DMS153 (cell line): ENCODE results near the gene PTPRD.
"Not testable (repeated sequence)": the region's sequence is repeated elsewhere in the genome, so short reads cannot be mapped to it uniquely, and the experiment has no call there.

Experiments used
- DNase-seq: peaks from one replicate; lab custom pipeline; 2025; lab: John Stamatoyannopoulos, UW

PTPRD gene

DNA sequence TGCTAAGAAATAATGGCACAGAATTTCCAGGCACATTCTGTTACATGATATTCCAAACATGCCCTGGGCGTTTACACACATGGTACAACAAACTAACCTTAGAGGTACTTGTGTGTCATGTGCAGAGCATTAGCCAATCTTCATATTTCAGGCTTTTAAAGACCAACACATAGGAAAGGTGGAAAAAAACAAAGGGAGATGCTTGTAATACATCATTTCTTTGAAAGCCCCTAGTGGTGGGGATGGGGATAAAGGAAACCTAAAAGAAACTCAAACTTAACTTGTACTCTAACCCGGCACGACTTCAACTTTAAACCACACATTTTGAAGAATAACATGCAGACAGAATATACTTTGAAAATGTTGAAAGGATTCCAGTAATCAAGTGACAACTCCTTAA is 133.6 kb downstream of the PTPRD start:
- DNase-seq = no peak

GRCh38 chr9:10449201-10449617 is 163.6 kb downstream of the PTPRD start:
- not testable (repeated sequence) for DNase-seq

GRCh38 chr9:10447036-10447435 is 165.8 kb downstream of the PTPRD start:
- no peak for DNase-seq

GRCh38 chr9:10443868-10444204 is 169.0 kb downstream of the PTPRD start:
- no peak for DNase-seq

GRCh38 chr9:10443181-10443867 is 169.5 kb downstream of the PTPRD start:
- no peak for DNase-seq

DNA sequence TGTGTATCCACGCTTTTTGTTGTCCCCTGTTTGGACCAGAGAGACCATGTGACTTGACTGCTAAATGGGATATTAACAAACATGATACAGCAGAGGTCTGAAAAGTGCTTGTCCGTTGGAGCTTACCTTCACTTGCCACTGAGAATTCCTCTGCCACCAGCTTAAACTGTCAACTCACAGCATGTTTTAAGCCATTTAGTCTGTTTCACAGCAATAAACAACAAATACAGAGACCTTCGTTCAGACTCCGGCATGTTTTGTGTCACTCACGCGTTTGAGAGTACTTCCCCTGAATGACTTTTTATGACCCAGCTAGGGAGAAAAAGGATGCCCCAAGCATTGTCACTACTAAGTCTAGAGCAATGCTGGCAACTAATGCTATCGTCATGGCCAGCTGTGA is 173.8 kb downstream of the PTPRD start:
- no peak for DNase-seq

- DNase-seq = no peak
Measured at GRCh38 chr9:10436756-10437155, 176.0 kb downstream of the PTPRD start.

DNA sequence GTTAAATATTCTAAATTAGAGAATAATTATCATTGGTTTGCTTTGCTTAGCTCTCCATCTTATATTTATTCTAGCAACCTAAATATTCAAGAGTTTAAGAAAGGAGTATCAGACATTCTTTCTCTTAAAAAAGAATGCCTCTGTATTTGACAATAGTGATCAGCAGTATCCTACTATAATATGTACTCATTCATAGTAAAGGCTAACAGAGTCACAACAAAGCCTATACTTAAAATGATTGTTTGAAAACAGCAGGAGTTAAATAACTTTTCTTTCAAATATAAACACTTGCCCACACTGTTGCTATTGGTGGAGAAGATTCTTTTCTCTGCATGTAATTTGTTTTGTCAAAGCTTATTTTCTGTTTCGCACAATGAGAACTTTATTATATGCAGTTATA is 178.4 kb downstream of the PTPRD start:
- no peak for DNase-seq

- DNase-seq = no peak
Measured at GRCh38 chr9:10411272-10411671, 201.5 kb downstream of the PTPRD start.

DNA sequence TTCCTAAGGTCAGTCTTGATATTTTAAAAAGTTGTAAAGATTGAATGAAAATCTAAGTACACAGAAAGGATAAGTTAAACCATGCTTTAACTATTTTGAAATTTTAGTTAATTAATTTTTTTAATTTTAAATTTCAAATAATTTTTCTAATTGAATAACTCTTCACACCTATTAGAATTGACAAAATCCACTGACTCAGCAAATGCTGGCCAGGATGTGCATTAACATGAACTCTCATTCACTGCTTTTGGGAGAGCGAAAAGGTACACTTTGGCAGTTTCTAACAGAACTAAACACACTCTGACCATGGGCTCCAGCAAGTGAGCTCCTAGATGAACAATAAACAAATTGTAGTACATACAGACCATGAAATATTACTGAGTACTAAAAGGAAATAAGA is 209.5 kb downstream of the PTPRD start:
- DNase-seq = no peak

DNA sequence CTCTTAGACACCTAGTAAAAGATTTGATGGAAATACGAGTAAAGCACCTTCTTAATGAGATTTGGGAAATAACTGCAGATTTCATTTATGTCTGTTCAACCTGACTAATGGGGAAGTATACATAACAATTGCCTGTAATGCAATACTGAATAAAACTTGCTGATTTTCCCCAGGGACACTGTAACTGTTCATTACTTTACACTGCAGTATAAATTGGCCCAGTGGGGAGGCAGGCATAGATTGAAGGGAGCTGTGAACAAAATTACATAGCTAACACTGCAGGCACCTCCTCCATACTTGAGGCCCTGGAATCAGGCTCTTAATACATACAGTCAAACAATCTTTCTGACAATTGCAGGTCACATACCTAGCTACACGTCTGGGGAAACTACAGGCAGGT is 216.2 kb downstream of the PTPRD start:
- no peak for DNase-seq

DNA sequence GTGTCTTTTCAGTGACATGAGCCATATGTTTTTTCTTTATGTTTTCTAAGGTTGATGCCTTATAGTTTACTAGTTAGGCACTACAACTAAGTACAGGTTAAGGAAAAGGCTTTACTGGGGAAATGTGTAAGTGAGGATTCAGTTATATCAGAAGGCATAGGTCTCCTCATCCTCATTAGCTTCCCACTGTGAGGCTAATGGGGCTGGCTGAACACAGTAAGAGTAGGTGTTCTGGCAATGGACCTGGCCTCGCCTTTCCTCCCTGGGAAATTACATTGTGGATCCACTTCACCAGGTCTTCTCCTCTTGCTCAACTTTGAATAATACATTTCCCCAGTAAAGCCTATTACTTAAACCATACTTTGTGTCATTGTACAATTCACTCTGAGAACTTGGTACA is 225.5 kb downstream of the PTPRD start:
- no peak for DNase-seq

DNA sequence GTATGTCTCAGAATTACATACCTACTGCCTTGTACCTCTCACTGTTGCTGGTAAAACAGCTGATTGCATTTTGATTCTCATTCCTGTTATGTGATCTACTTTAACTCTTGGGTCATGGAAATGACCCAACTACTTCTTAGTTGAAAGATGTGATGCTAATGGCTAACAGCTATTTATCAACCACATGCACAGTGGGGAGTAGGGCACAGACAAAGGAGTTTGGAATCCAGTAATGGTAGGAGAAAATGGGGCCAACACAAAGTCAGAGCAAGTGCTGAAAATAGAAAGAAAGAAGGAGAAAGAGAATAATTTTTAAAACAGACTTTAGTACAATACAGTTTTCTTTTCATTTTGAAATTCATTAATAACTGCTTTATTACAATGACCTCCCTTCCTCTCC is 241.0 kb downstream of the PTPRD start:
- DNase-seq = no peak

GRCh38 chr9:10366171-10366779 is 246.5 kb downstream of the PTPRD start:
- DNase-seq = peak; percentile 9

DNA sequence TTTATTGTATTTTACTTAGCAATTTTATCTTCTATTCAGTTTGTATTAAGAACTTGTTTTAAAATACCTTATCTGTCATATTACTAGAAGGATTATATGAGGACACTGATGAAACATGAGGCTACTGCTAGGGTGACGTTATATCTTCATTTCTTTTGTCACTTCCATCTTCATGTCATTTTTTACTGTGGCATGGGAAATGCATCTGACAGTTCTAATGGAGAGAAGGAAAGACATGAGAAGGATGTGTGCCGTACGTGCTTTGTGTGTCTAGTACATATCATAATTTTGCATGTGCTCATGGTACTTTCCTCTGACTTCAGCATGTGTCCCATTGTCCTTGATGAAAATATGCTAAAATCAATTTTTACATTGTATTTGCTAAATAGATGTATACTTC is 258.2 kb downstream of the PTPRD start:
- no peak for DNase-seq

DNA sequence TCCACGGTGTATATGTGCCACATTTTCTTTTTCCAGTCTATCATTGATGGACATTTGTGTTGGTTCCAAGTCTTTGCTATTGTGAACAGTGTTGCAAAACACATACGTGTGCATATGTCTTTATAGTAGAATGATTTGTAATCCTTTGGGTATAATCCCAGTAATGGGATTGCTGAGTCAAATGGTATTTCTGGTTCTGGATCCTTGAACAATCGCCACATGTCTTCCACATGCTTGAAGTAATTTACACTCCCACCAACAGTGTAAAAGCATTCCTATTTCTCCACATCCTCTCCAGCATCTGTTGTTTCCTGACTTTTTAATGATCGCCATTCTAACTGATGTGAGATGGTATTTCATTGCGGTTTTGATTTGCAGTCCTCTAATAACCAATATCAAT is 267.2 kb downstream of the PTPRD start:
- not testable (repeated sequence) for DNase-seq

- DNase-seq = no peak
Measured at GRCh38 chr9:10341057-10341456, 271.7 kb downstream of the PTPRD start.

DNA sequence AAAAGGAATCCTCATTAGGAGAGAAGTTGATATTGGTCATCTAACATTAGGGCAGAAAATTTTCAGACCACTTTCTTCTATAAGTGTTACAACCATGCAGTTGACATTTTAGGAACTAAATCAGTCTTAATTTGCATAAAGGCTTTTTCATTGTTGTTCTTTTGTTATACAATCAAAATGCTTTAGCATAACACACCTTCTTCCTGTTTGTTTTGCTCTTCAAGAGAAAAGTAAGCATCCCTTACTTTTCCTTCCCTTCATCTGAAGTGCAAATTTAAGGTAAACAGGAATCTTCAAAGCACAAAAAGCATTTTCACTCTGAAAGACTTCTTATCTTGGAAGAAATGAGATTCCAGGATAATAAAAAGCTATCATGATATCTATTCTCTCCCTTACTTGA is 273.6 kb downstream of the PTPRD start:
- no peak for DNase-seq

DNA sequence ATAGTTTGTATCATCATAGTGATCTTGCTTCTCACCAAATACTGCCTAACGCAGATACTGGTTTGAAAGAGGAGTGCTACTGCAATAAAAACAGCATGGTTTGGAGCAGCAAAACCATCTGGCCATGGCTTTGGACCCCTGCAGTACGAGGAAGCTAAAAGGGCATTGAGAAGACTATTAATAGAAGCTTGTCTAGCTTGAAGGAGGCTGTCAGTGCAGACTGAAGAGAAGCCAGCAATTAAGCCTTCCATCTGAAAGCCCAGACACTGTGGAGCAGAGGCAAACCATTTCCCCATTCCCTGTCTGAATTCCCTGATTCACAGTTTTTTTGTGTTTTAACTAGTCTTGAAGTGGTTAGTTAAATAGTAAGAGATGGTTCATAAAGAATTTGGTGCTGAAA is 281.6 kb downstream of the PTPRD start:
- DNase-seq = no peak

- DNase-seq = no peak
Measured at GRCh38 chr9:10282084-10282483, 330.7 kb downstream of the PTPRD start.

DNA sequence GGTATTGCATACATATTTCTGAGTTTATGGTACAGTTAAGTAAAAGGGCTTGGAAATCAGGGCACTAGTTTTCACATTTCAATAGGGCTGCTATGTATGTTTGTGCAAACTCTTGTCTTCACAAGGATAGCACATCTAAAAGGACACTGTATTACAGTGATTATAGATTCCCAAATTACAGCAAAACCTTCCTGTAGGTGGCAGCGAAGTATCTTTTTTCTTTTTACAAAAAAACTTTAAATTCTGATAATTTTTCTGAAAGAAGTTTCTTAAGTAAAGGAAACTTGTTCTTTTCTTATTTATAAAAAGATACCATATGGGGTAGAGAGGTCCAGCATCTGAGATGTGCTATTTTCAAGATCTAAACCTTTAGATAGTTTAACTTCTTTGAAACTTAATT is 337.8 kb downstream of the PTPRD start:
- no peak for DNase-seq

DNA sequence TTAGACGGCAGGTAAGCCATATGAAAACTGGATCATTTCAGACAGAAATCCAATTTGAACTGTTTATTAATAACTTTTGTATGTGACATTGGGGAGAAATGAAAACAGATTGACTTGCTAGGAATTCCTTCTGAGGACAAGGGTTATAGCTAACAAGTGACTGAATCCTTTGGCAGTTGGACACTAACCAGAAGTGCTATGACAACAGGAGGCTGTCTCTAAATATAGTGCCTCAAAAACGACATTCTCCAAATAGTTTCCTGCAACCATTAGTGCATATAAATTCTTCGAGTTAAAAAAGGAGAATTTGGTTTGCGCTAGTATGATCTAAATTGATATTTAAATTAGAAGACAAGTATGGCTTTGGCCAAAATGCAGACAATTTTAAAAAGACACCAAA is 338.6 kb downstream of the PTPRD start:
- DNase-seq = no peak

- DNase-seq = no peak
Measured at GRCh38 chr9:10272830-10273229, 340.0 kb downstream of the PTPRD start.
